AG10803 (cell line): ENCODE measurements around the gene OR56B4.
"Not testable (repeated sequence)": the region's sequence is repeated elsewhere in the genome, so short reads cannot be mapped to it uniquely, and the experiment has no call there.

Experiments
- DNase-seq: peaks from one replicate; pipeline ENCODE4 v3.0.0; 2010; ENCODE audit warnings: low read depth
- H3K4me3 ChIP-seq: 2 replicates; pipeline ENCODE4 v1.5.1; 2011; ENCODE audit warnings: mild to moderate bottlenecking, low read length, control low read depth
- TF ChIP-seq, protein P1 (sequence below): conservative IDR thresholded peaks from 2 replicates; pipeline ENCODE4 v1.5.1; 2011; ENCODE audit warnings: mild to moderate bottlenecking, low read length, control low read depth, inconsistent platforms

The OR56B4 gene

DNA sequence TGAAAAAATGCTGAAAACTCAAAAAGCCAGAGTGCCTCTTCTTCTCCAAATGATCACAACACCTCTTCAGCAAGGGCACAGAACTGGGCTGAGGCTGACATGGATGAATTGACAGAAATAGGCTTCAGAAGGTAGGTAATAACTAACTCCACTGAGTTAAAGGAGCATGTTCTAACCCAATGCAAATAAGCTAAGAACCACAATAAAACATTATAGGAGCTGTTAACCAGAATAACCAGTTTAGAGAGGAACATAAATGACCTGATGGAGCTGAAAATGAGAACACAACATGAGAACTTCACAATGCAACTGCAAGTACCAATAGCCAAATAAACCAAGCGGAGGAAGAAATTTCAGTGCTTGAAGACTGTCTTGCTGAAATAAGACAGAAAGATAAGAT lies 9.2 kb downstream of the OR56B4 start:
- no peak for DNase-seq
- H3K4me3 ChIP-seq: no peak overlapping the region
- TF ChIP-seq, protein P1, sequence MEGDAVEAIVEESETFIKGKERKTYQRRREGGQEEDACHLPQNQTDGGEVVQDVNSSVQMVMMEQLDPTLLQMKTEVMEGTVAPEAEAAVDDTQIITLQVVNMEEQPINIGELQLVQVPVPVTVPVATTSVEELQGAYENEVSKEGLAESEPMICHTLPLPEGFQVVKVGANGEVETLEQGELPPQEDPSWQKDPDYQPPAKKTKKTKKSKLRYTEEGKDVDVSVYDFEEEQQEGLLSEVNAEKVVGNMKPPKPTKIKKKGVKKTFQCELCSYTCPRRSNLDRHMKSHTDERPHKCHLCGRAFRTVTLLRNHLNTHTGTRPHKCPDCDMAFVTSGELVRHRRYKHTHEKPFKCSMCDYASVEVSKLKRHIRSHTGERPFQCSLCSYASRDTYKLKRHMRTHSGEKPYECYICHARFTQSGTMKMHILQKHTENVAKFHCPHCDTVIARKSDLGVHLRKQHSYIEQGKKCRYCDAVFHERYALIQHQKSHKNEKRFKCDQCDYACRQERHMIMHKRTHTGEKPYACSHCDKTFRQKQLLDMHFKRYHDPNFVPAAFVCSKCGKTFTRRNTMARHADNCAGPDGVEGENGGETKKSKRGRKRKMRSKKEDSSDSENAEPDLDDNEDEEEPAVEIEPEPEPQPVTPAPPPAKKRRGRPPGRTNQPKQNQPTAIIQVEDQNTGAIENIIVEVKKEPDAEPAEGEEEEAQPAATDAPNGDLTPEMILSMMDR: no peak

GRCh38 chr11:6124245-6124644 lies 16.8 kb downstream of the OR56B4 start:
- TF ChIP-seq, protein P1: no peak
- DNase-seq: no peak

GRCh38 chr11:6127881-6128280 lies 20.4 kb downstream of the OR56B4 start:
- no peak for DNase-seq
- TF ChIP-seq, protein P1: no peak

More at GRCh38 chr11:6124245-6124644, 16.8 kb downstream of the OR56B4 start:
- no peak overlapping the region for H3K4me3 ChIP-seq

DNA sequence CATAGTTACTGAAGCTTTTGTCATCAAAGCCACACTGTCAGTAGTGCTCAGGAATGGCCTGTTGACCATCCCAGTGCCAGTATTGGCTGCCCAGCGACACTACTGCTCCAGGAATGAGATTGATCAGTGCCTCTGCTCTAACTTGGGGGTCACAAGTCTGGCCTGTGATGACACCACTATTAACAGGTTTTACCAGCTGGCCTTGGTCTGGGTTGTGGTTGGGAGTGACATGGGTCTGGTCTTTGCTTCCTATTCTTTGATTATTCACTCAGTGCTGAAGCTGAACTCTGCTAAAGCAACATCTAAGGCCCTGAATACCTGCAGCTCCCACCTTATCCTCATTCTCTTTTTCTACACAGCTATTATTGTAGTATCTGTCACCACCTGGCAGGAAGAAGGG lies 21.5 kb downstream of the OR56B4 start:
- no peak for DNase-seq
- TF ChIP-seq, protein P1: no peak
- H3K4me3 ChIP-seq: no peak overlapping the region

More at GRCh38 chr11:6127881-6128280, 20.4 kb downstream of the OR56B4 start:
- H3K4me3 ChIP-seq: no peak overlapping the region

DNA sequence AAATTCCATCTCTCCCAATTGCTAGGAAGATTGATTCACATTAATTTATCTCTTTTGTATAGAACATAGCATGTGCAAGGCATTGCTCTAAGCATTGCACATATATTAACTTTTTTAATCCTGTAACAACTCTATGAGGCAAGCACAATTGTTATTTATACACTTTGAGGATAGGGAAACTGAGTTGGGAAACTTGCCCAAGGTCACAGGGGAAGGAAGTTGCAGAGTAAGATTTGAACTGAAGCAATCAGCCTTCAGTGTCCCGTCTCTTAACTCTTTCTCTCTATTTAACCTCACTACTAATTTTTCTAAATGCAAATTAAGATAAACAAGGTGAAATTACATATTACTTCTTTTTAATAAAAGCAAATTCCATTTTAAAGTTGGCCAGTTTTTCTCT lies 22.2 kb downstream of the OR56B4 start:
- H3K4me3 ChIP-seq: no peak overlapping the region
- no peak for DNase-seq
- TF ChIP-seq, protein P1: no peak

- no peak overlapping the region for H3K4me3 ChIP-seq
- TF ChIP-seq, protein P1: no peak
- no peak for DNase-seq
Observed at GRCh38 chr11:6132431-6132830, 24.9 kb downstream of the OR56B4 start.

GRCh38 chr11:6135936-6136335 lies 28.5 kb downstream of the OR56B4 start:
- DNase-seq, H3K4me3 ChIP-seq: not testable (repeated sequence)

- TF ChIP-seq, protein P1: no peak
- DNase-seq: no peak
- no peak overlapping the region for H3K4me3 ChIP-seq
Observed at GRCh38 chr11:6142936-6143335, 35.5 kb downstream of the OR56B4 start.

DNA sequence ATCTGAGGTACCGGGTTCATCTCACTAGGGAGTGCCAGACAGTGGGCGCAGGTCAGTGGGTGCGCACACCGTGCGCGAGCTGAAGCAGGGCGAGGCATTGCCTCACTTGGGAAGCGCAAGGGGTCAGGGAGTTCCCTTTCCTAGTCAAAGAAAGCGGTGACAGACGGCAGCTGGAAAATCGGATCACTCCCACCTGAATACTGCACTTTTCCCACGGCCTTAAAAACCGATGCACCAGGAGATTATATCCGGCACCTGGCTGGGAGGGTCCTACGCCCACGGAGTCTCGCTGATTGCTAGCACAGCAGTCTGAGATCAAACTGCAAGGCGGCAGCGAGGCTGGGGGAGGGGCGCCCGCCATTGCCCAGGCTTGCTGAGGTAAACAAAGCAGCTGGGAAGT lies 36.3 kb downstream of the OR56B4 start:
- H3K4me3 ChIP-seq, DNase-seq: not testable (repeated sequence)
